HG02642 (cell line): Measurements from ENCODE around the gene ARPC3.
"Not testable (repeated sequence)": the region's sequence is repeated elsewhere in the genome, so short reads cannot be mapped to it uniquely, and the experiment has no call there.

Experiments
- ATAC-seq: cut with Tn5 transposase; IDR thresholded peaks from one replicate; pipeline ENCODE4 v1.9.1; 2021; ENCODE audit warnings: mild to moderate bottlenecking; ENCODE audit not compliant: unreplicated experiment, poor library complexity

ARPC3 gene

GRCh38 chr12:110421159-110421661 is 28.9 kb downstream of the ARPC3 start:
- ATAC-seq, result no peak

GRCh38 chr12:110420644-110421043 is 29.5 kb downstream of the ARPC3 start:
- not testable (repeated sequence) for ATAC-seq

- not testable (repeated sequence) for ATAC-seq
Observed at GRCh38 chr12:110417113-110417512, 33.0 kb downstream of the ARPC3 start.

- ATAC-seq, result not testable (repeated sequence)
Observed at GRCh38 chr12:110410086-110410485, 40.1 kb downstream of the ARPC3 start.

GRCh38 chr12:110405126-110405662 is 44.9 kb downstream of the ARPC3 start:
- ATAC-seq, result not testable (repeated sequence)

GRCh38 chr12:110403976-110404682 is 46.0 kb downstream of the ARPC3 start:
- ATAC-seq, result peak; percentile 44

- ATAC-seq, result peak; percentile 80
Observed at GRCh38 chr12:110403146-110403975, 46.8 kb downstream of the ARPC3 start, which contains the start of gene ANAPC7. Gene ANAPC7 (minus strand): TSS chr12:110403708. CDS start chr12:110403627, 81 bp downstream.
